Stimulated activated CD8-positive, alpha-beta memory T cell treated with anti-CD3 and anti-CD28 coated beads, Interleukin-4, amount 100 ng/mL, for 48 hours (primary cell): ENCODE data around the gene NME8.

Source experiments
- DNase-seq: peaks from one replicate; pipeline ENCODE4 v3.0.0-alpha.2; 2020

Gene NME8

GRCh38 chr7:37901236-37901827 is 52.9 kb downstream of the NME8 start:
- no peak for DNase-seq

GRCh38 chr7:37901890-37902524 is 53.6 kb downstream of the NME8 start:
- DNase-seq, result no peak

DNA sequence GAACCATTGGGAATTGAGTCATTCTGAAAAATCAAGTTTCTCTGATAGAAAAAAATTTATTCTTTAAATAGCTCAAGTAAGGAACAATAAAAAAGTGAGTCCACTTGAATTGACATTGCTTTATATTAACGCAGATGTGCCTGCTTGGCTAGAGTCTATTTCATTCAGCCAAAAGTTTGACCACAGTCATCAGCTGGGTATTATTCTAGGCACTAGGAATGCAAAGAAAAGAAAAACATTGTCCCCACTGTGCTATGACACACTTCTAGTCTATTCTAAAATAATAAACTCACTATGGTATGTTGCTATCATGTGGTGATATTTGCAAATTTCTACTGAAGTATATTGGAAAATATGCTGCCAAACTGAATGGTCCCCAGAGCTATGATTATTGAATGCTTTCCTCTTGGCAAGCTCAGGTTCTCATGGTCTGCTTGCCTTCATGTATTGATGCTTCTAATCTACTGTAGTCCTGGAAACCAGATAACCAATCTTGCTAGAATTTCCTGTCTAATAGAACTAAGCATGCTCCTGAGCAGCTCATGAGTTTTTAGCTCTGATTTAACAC is 59.9 kb downstream of the NME8 start:
- no peak for DNase-seq

- no peak for DNase-seq
Measured at GRCh38 chr7:37912756-37913155, 64.4 kb downstream of the NME8 start.

DNA sequence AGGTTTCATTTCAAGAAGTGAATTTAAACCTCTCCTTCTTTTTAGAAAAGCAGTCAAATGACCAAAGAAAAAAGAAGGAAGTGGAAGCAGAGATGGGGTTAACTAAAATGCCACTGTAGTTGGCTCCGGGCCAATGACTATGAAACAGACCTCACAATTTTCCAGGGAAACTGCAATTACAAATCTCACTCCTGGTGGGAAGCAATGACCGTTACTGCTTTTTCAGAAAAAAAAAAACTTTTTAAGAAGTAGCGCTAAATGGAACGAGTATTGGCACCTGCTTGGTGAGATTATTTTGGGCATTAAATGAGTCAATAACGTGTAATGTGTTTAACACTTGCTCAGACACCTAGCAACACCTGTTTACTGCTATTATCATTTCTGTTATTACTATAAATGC is 67.0 kb downstream of the NME8 start:
- no peak for DNase-seq

GRCh38 chr7:37916017-37916672 is 67.7 kb downstream of the NME8 start:
- DNase-seq, result no peak

DNA sequence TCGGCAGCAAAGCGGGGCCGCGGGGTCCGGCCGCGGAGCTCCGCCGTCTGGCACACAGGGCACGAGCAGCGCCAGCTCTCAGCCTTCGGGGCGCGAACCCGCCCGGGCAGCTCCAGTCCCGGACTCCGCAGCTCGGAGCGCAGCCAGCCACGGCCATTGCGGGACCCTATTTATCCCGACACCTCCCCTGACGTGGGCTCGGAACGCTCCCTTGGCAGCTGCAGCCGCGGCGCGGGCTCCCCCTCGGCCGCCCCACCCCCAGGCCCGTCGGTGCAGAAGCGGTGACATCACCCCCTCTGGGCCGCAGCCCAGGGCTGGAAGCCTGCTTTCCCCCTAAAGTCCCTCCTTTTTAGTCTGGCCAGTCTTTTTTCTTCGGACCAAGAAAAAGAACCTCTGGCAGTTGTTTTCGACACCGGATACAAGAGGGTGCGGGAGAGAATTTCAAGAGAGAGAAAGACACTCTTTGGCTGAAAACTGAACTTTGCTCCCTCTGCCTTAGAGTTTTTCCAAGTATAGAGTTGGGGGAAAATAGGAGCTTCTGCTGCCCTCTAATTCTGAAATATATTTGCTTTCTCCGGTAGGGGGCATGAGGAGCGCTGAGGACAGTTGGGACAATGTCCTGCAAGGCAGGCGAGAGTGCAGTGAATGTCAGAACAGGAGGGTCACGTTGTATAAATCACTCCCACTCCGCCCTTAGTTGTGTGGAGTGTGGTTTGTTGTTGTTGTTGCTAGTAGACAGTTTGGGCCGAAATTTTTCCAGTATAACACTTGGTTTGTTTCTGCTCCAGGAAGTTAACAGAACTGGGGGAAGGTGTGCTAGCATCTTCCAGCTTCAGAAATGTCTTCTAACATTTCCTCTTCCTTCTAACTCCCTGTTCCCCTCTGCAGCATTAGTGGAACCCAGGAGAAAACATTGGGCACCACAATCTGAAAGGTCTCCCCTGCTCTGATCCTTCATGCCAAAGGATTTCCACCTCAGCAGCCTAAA is 68.6 kb downstream of the NME8 start, which contains the start of gene SFRP4:
Gene SFRP4 (minus strand): TSS at position 145 of the 988 bp plus-strand sequence. CDS start 280 bp downstream, outside the sequence.
- peak; percentile 29 for DNase-seq

DNA sequence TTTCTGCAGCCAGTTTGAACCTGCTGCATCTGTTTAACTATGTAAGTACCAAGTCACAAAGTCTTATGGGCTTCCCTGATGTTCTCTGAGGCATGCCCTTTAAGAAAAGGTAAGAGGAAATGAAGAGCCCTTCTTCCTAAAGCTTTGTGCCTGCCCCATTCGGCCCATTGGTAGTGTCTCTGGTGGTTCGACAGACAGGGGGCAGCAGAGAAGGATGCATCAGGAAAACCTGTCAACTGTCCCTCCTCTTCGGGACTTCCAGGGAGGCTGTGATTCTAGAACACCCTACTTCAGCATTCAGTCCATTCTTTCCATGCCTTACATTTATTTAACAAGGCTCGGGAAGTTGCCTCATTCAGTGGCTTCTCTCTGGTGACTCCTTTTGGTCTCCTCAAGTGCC is 70.1 kb downstream of the NME8 start:
- DNase-seq, result no peak

DNA sequence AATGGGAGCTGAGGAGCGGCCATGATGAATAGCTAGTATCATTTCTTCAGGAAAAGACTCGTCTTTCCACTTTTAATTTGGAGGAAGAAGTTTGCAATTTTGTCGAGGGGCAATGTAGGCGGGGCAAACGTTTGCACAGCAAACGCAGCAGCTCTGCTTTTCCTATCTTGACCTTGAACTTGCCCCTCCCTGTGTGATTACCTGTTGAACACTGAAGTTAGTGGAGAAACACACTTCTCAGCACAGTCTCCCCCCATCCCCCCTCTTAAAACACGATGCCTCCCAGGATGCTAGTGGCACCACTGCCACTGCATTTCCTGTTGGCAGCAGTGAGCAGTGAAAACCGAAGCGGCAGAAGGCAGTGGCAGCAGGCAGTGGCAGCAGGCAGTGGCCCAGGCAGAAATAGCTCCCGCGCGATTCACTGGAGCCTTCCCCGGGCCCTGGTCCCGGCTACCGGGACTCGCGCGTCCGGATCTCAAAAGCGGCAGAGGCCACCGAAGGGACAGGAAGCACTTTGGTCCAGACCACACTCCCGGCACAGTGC is 72.0 kb downstream of the NME8 start, which contains the start of gene EPDR1:
Gene EPDR1 (plus strand): TSS at position 336 of the 544 bp plus-strand sequence. CDS start 300 bp downstream, outside the sequence.
- DNase-seq, result peak; percentile 47

- DNase-seq, result peak; percentile 48
Measured at GRCh38 chr7:37920849-37921805, 72.7 kb downstream of the NME8 start.

DNA sequence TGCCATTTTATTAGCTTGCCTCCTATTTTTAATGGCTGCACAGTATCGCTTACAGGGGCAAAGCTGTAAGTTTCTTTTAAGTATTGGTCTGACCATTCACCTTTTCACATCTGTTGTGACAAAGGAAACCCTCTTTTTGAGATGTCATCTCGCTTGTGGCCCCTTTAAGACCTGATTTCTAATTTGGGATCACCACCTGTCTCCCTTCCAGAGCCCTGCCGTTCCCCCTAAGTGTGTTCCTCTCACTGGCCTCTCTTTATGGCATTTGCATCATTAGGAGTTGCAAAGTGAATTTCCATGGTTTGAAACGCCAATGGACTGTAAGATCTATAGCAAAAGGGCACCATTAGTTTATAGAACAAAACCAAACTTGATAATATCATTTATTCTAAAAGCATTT is 73.5 kb downstream of the NME8 start:
- DNase-seq, result no peak

GRCh38 chr7:37923996-37924395 is 75.6 kb downstream of the NME8 start:
- DNase-seq, result no peak

- DNase-seq, result no peak
Measured at GRCh38 chr7:37924491-37925041, 76.2 kb downstream of the NME8 start.

GRCh38 chr7:37925620-37926019 is 77.2 kb downstream of the NME8 start:
- no peak for DNase-seq

DNA sequence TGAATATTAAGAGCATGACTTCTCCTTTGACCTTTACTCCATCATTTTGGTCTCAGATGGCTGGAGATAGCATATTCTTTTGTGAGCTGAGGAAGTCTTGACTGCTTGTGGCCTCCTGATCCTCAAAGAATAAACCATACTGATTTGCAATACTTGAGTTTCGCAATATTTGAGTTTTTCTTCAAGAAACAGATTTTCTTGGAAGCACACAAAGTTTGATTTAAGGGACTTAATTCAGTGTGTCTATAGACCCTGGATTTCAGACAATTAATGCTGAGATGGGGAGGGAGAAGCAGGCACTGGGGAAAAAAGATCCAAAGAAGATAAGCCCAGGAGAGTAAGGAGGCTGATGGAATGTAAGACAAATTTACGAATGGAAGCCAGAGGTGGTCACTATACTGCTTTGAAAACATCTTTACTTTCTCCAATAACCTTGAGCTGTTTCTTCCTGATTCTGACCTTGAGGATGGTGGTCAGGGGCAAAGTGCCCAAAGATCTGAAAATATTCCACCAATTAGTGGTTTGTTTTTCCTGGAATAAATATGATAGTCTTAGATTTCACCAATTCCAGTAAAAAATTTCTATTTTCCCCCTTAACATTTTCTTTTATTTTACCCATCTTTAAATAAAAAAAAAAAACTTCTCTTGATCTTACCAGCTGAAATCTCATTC is 79.5 kb downstream of the NME8 start:
- DNase-seq, result no peak

- DNase-seq, result no peak
Measured at GRCh38 chr7:37928878-37929277, 80.5 kb downstream of the NME8 start.

DNA sequence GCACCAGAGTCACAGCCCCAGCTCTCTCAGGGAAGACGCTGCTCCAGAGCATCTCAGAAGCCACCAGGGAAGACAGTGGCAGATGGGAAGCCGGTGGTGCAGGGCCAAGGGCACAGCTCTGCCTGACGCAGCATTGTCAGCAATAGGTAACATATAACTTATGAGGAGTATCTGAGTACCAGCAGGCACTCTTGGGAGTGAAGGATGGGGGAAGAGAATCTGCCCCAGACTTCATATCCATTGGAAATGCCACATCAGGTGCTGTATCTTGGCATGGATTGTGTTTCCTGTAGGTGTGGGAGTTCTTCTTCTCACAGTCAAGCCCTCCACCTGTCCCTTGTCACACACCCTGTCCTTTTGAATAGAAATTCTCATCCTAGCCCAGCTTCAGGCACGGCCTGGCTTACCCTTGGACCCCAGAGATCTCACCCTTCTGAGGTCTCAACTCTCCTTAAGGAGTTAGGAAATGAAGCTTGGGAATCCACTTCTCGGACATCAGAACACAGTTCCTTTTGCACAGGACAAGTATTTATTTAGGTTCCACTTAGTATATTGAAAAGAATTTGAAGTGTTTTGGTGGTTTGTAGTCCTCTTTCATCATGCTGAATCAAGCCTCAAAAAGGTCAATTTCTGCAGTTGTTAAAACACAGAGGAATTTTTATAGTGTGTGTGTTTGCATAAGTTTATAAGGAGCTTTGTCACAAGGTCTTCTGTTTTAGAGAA is 82.0 kb downstream of the NME8 start:
- DNase-seq, result no peak

GRCh38 chr7:37932543-37932942 is 84.1 kb downstream of the NME8 start:
- no peak for DNase-seq

- no peak for DNase-seq
Measured at GRCh38 chr7:37933018-37933566, 84.7 kb downstream of the NME8 start.
